Heart left ventricle (tissue), 13 donors: Measurements from ENCODE around the gene TSPAN33.

ENCODE experiments used
- CTCF ChIP-seq, 12 donors: fragments of 200-600 bp; sonication (generic) in 4 of 12; IDR thresholded peaks; one replicate each; pipeline versions ENCODE4 v1.5.0 to v1.8.0; 2018 to 2022; ENCODE audit warnings: antibody characterized with exemption in 12 of 12, mild to moderate bottlenecking in 5 of 12
- POLR2A ChIP-seq, 2 donors: fragments of 450-650 bp; IDR thresholded peaks; one replicate each; pipeline ENCODE4 v1.6.1; 2017; ENCODE audit warnings: antibody characterized with exemption in 2 of 2, mild to moderate bottlenecking in 2 of 2, moderate library complexity in 2 of 2
- donor health status: ischemic (EF 13 %, LVEDD 7.1; RV severe dilation, severe dysfunction).
- donor health status: DM: no; HTN: yes; CAD: no.
- donor health status: DM: no; HTN: no; CAD: no.
- donor health status: ischemic (EF 25% LVEDD 6.9; RV normal size, moderate dysfunction).
- donor health status: ischemic (EF 25% LVEDD 5.7; RV mildly dilated, moderate dysfunction).
- donor health status: ischemic (EF 35%, LVEDD 5.7; RV mildly dilated, moderate dysfunction).
- donor health status: nonischemic (EF 11% LVEDD 7.7; RV severe dilation, severe dysfunction).
- donor health status: DM: yes; HTN: yes; CAD: no.
- donor health status: PGD.
- donor health status: ischemic (EF 29% LVEDD 5.4; RV normal size, mild dysfunction).
- donor health status: nonischemic (EF 23%, LVEDD 6.1; RV moderate dilation, normal function).

- TF ChIP-seq CTCF (IDR thresholded peaks at IDR 0.05) (no peak), POLR2A (IDR thresholded peaks at IDR 0.05) (no peak)
Observed at GRCh38 chr7:129122751-129123509, 21.6 kb upstream of the TSPAN33 start.
